K562 (cell line): ENCODE results near the gene CTSO.

Experiments used
- TF ChIP-seq, protein P1 (sequence below): fragments of 450-650 bp; IDR thresholded peaks from 2 replicates; pipeline ENCODE4 v1.6.1; 2016; ENCODE audit warnings: antibody characterized with exemption
- TF ChIP-seq, protein P2 (sequence below): fragments of 250-450 bp; sonication (Bioruptor Pico); IDR thresholded peaks from 2 replicates; pipeline ENCODE4 v1.9.0; 2021; ENCODE audit warnings: mild to moderate bottlenecking, inconsistent platforms

DNA sequence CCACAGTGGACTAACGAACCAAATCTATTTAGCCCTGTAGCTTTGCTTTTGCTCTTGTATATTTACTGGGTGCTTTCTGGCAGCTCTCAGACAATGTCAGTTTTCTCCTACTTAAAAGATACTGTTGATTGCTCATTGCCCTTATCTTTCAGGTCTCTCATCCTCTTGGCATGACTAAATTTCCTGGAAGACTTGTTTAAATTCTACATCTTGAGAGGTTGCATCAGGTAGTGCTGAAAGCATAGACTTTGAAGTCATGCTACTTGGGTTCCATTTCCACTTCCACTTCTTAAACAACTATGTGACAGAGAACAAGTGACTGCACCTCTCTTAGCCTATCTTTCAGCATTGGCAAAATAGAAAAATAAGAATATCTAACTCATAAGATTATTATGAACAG lies 41.8 kb downstream of the CTSO start:
- TF ChIP-seq, protein P1, sequence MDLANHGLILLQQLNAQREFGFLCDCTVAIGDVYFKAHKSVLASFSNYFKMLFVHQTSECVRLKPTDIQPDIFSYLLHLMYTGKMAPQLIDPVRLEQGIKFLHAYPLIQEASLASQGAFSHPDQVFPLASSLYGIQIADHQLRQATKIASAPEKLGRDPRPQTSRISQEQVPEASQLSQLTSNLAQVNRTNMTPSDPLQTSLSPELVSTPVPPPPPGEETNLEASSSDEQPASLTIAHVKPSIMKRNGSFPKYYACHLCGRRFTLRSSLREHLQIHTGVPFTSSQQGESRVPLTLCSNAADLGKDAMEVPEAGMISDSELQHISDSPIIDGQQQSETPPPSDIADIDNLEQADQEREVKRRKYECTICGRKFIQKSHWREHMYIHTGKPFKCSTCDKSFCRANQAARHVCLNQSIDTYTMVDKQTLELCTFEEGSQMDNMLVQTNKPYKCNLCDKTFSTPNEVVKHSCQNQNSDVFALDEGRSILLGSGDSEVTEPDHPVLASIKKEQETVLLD = no peak
- TF ChIP-seq, protein P2, sequence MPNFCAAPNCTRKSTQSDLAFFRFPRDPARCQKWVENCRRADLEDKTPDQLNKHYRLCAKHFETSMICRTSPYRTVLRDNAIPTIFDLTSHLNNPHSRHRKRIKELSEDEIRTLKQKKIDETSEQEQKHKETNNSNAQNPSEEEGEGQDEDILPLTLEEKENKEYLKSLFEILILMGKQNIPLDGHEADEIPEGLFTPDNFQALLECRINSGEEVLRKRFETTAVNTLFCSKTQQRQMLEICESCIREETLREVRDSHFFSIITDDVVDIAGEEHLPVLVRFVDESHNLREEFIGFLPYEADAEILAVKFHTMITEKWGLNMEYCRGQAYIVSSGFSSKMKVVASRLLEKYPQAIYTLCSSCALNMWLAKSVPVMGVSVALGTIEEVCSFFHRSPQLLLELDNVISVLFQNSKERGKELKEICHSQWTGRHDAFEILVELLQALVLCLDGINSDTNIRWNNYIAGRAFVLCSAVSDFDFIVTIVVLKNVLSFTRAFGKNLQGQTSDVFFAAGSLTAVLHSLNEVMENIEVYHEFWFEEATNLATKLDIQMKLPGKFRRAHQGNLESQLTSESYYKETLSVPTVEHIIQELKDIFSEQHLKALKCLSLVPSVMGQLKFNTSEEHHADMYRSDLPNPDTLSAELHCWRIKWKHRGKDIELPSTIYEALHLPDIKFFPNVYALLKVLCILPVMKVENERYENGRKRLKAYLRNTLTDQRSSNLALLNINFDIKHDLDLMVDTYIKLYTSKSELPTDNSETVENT (CRISPR knock-in tag) = no peak
